ENCODE data around the gene MTMR11. TPM values are rescaled to one million over a fixed set of nuclear protein-coding genes. Genes with fewer than 3 reads are reported as not detected.
"Not testable (repeated sequence)": the region's sequence is repeated elsewhere in the genome, so short reads cannot be mapped to it uniquely, and the experiment has no call there.

MTMR11 gene
- total RNA-seq, 1 experiment from 2014 or later: not detected

DNA sequence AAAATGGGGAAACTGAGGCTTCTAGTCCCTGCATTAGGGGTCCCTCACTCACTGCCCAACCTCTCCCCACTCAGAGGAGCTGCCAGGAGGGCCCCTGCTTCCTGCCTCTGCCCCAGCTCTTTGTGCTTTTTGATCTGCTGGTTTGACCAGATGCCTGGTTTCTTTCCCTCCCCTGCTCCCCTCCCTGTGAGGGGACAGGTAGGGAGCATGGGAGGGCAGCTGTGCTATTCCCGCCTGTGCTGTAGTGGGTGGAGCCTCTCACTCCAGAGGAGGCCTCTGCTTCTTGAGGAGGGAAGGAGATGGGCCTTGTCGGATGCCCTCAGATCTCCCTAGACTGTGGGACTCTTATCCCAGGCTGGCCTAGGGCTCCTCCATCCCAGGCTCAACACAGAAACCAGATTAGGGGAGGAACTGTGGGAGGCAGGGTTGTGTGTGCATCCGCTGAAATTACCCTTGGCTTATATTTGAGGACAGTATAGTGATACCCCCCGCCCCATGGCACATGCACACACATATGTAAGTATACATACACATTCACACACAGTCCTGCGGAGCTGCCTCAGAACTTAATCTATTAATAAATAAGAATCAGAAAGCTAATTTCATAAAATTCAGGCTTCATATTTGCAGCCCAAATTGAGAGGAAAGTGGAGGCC lies 32.7 kb downstream of the MTMR11 start:
- Histone ChIP-seq H3K9me3 (ENCODE audit: low read length) (no peaks in the 10 kb centered on the region), H2AFZ (ENCODE audit: low read length) (no peak overlapping the region), H3K79me2 (ENCODE audit: low read length) (no peaks in the 10 kb centered on the region), H3K9ac (ENCODE audit: low read length) (no peak overlapping the region), H3K36me3 (ENCODE audit: insufficient read depth, low read length) (no peaks in the 10 kb centered on the region), H3K4me1 (ENCODE audit: low read length) (peaks cover 5% of the 10 kb centered on the region), H3K27me3 (ENCODE audit: low read length) (no peaks in the 10 kb centered on the region), H3K9me2 (replicated peaks; ENCODE audit: insufficient read depth, low read length) (no peaks in the 10 kb centered on the region), H3K4me2 (ENCODE audit: low read depth, low read length, poor library complexity, severe bottlenecking) (no peak overlapping the region), H3K27ac (ENCODE audit: low read length) (no peak overlapping the region), H4K20me1 (ENCODE audit: insufficient read depth, low read depth, low read length) (no peaks in the 10 kb centered on the region), H3K4me3 (ENCODE audit: low read length) (no peak overlapping the region)
- no peak for DNase-seq

GRCh38 chr1:149899460-149900284 lies 37.0 kb downstream of the MTMR11 start, which contains the start of gene BOLA1:
Gene BOLA1 (plus strand): TSS chr1:149899568. CDS start chr1:149900060, 492 bp downstream.
- H3K9me2 ChIP-seq (replicated peaks; ENCODE audit: insufficient read depth, low read length): no peaks in the 10 kb centered on the region
- H3K36me3 ChIP-seq (ENCODE audit: insufficient read depth, low read length): no peaks in the 10 kb centered on the region
- H2AFZ ChIP-seq (ENCODE audit: low read length): no peak within 1 kb of the TSS
- no peaks in the 10 kb centered on the region for H3K27me3 ChIP-seq (ENCODE audit: low read length)
- H3K79me2 ChIP-seq (ENCODE audit: low read length): no peaks in the 10 kb centered on the region
- DNase-seq: peak; percentile 78
- H3K4me2 ChIP-seq (ENCODE audit: low read depth, low read length, poor library complexity, severe bottlenecking): peak within 1 kb of the TSS; percentile 28
- H3K9me3 ChIP-seq (ENCODE audit: low read length): no peaks in the 10 kb centered on the region
- no peak within 1 kb of the TSS for H3K27ac ChIP-seq (ENCODE audit: low read length)
- H3K9ac ChIP-seq (ENCODE audit: low read length): 0 out of 2 replicates have a peak within 1 kb of the TSS, but pooled peaks have one; percentile 6
- peak within 1 kb of the TSS; percentile 46; the same call in 1 of the 2 replicates for H3K4me3 ChIP-seq (ENCODE audit: low read length)
- H4K20me1 ChIP-seq (ENCODE audit: insufficient read depth, low read depth, low read length): no peaks in the 10 kb centered on the region
- H3K4me1 ChIP-seq (ENCODE audit: low read length): peaks cover 5% of the 10 kb centered on the region

DNA sequence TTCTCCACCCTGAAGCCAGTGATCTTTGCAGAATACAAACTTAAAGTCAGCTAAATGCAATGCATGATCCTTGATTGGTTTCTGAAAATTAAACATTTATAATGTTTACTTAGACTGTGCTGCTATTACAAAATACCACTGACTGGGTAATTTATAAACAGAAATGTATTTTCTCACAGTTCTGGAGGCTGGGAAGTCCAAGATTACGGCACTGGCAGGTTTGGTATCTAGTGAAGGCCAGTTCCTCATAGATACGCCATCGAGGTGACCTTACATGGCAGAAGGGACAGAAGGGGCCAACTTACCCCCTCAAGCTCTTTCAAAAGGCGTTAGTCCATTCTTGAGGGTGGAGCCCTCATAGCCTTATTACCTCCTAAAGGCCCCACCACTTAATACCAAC lies 40.1 kb downstream of the MTMR11 start:
- Histone ChIP-seq H3K9me3 (ENCODE audit: low read length) (no peaks in the 10 kb centered on the region), H3K4me3 (ENCODE audit: low read length) (no peak overlapping the region), H3K27me3 (ENCODE audit: low read length) (no peaks in the 10 kb centered on the region), H3K4me1 (ENCODE audit: low read length) (peaks cover 5% of the 10 kb centered on the region), H3K79me2 (ENCODE audit: low read length) (no peaks in the 10 kb centered on the region), H3K9me2 (replicated peaks; ENCODE audit: insufficient read depth, low read length) (no peaks in the 10 kb centered on the region), H3K4me2 (ENCODE audit: low read depth, low read length, poor library complexity, severe bottlenecking) (no peak overlapping the region), H3K27ac (ENCODE audit: low read length) (no peak overlapping the region), H4K20me1 (ENCODE audit: insufficient read depth, low read depth, low read length) (no peaks in the 10 kb centered on the region), H2AFZ (ENCODE audit: low read length) (no peak overlapping the region), H3K9ac (ENCODE audit: low read length) (no peak overlapping the region), H3K36me3 (ENCODE audit: insufficient read depth, low read length) (no peaks in the 10 kb centered on the region)
- DNase-seq: no peak

GRCh38 chr1:149888999-149889289 lies 47.7 kb downstream of the MTMR11 start:
- Histone ChIP-seq H3K9ac (ENCODE audit: low read length) (no peak overlapping the region), H3K9me3 (ENCODE audit: low read length) (no peaks in the 10 kb centered on the region), H3K27ac (ENCODE audit: low read length) (no peak overlapping the region), H3K36me3 (ENCODE audit: insufficient read depth, low read length) (no peaks in the 10 kb centered on the region; the same call in 1 of the 2 replicates), H3K27me3 (ENCODE audit: low read length) (no peaks in the 10 kb centered on the region), H3K79me2 (ENCODE audit: low read length) (no peaks in the 10 kb centered on the region), H2AFZ (ENCODE audit: low read length) (0 out of 2 replicates have a peak overlapping the region, but pooled peaks have one; percentile 50), H4K20me1 (ENCODE audit: insufficient read depth, low read depth, low read length) (no peaks in the 10 kb centered on the region), H3K4me1 (ENCODE audit: low read length) (peaks cover 36% of the 10 kb centered on the region), H3K4me2 (ENCODE audit: low read depth, low read length, poor library complexity, severe bottlenecking) (no peak overlapping the region), H3K4me3 (ENCODE audit: low read length) (no peak overlapping the region), H3K9me2 (replicated peaks; ENCODE audit: insufficient read depth, low read length) (no peaks in the 10 kb centered on the region)
- DNase-seq: no peak

- peak; percentile 74 for DNase-seq
Observed at GRCh38 chr1:149888247-149888998, 48.3 kb downstream of the MTMR11 start.

DNA sequence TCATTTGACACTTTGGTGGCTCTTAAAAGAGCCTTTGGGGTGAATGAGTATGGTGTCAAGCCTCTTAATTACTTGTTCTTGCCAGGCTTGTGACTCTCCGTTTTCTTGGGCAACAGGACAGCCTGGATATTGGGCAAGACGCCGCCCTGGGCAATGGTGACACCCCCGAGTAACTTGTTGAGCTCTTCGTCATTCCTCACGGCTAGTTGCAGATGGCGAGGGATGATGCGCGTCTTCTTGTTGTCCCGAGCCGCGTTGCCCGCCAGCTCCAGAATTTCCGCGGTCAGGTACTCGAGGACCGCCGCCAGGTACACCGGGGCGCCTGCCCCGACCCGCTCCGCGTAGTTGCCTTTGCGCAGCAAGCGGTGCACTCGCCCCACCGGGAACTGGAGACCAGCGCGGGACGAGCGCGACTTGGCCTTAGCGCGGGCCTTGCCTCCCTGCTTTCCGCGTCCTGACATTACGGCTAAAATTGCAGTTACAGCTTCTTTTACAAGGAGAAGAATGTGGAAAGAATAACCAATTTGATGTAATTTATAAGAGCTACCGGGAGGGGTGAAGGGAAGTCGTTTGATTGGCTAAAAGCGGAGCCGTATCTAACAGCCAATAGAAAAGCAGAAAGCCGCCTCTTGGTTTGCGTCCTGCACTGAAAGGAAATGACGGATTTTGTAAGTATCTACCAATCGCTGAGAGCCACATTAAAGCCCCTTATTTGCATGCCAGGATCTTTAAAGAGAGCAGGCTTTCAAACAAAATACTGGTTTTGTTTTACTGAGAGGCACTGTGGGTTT lies 49.0 kb downstream of the MTMR11 start:
- Histone ChIP-seq H3K4me2 (ENCODE audit: low read depth, low read length, poor library complexity, severe bottlenecking) (peak overlapping the region; percentile 32), H3K4me1 (ENCODE audit: low read length) (peaks cover 36% of the 10 kb centered on the region), H3K27ac (ENCODE audit: low read length) (no peak overlapping the region), H3K9ac (ENCODE audit: low read length) (no peak overlapping the region), H3K4me3 (ENCODE audit: low read length) (peak overlapping the region; percentile 24; the same call in 1 of the 2 replicates), H4K20me1 (ENCODE audit: insufficient read depth, low read depth, low read length) (no peaks in the 10 kb centered on the region), H3K79me2 (ENCODE audit: low read length) (no peaks in the 10 kb centered on the region), H2AFZ (ENCODE audit: low read length) (peak overlapping the region; percentile 63; the same call in 1 of the 2 replicates), H3K27me3 (ENCODE audit: low read length) (no peaks in the 10 kb centered on the region), H3K9me3 (ENCODE audit: low read length) (no peaks in the 10 kb centered on the region), H3K36me3 (ENCODE audit: insufficient read depth, low read length) (no peaks in the 10 kb centered on the region; the same call in 1 of the 2 replicates), H3K9me2 (replicated peaks; ENCODE audit: insufficient read depth, low read length) (no peaks in the 10 kb centered on the region)
- DNase-seq: peak; percentile 55

More at GRCh38 chr1:149888247-149888998, 48.3 kb downstream of the MTMR11 start:
- H3K9me2 ChIP-seq (replicated peaks; ENCODE audit: insufficient read depth, low read length): no peaks in the 10 kb centered on the region
- H4K20me1 ChIP-seq (ENCODE audit: insufficient read depth, low read depth, low read length): no peaks in the 10 kb centered on the region
- peak overlapping the region; percentile 63; the same call in 1 of the 2 replicates for H2AFZ ChIP-seq (ENCODE audit: low read length)
- H3K79me2 ChIP-seq (ENCODE audit: low read length): no peaks in the 10 kb centered on the region
- H3K27ac ChIP-seq (ENCODE audit: low read length): no peak overlapping the region
- no peak overlapping the region for H3K9ac ChIP-seq (ENCODE audit: low read length)
- H3K4me2 ChIP-seq (ENCODE audit: low read depth, low read length, poor library complexity, severe bottlenecking): peak overlapping the region; percentile 32
- no peaks in the 10 kb centered on the region for H3K27me3 ChIP-seq (ENCODE audit: low read length)
- H3K36me3 ChIP-seq (ENCODE audit: insufficient read depth, low read length): no peaks in the 10 kb centered on the region; the same call in 1 of the 2 replicates
- peaks cover 36% of the 10 kb centered on the region for H3K4me1 ChIP-seq (ENCODE audit: low read length)
- peak overlapping the region; percentile 16; the same call in 1 of the 2 replicates for H3K4me3 ChIP-seq (ENCODE audit: low read length)
- no peaks in the 10 kb centered on the region for H3K9me3 ChIP-seq (ENCODE audit: low read length)

GRCh38 chr1:149887196-149887455 lies 49.6 kb downstream of the MTMR11 start:
- not testable (repeated sequence) for H3K9me3 ChIP-seq (ENCODE audit: low read length); H3K27me3 ChIP-seq (ENCODE audit: low read length); H3K9ac ChIP-seq (ENCODE audit: low read length); DNase-seq; H3K79me2 ChIP-seq (ENCODE audit: low read length); H3K36me3 ChIP-seq (ENCODE audit: insufficient read depth, low read length); H3K27ac ChIP-seq (ENCODE audit: low read length); H4K20me1 ChIP-seq (ENCODE audit: insufficient read depth, low read depth, low read length); H2AFZ ChIP-seq (ENCODE audit: low read length); H3K9me2 ChIP-seq (replicated peaks; ENCODE audit: insufficient read depth, low read length)
- peak overlapping the region; percentile 24; the same call in 1 of the 2 replicates for H3K4me3 ChIP-seq (ENCODE audit: low read length)
- H3K4me2 ChIP-seq (ENCODE audit: low read depth, low read length, poor library complexity, severe bottlenecking): peak overlapping the region; percentile 29
- H3K4me1 ChIP-seq (ENCODE audit: low read length): peaks cover 36% of the 10 kb centered on the region
